Measurements from ENCODE around the gene IGFN1.

IGFN1 gene

GRCh38 chr1:201167041-201167991 is 23.3 kb upstream of the IGFN1 start:
- no peak for DNase-seq (ENCODE audit: extremely low spot score)
- ChIA-PET POLR2A (no interaction called here), CTCF (interaction anchor here (0.6 kb wide), 1 partner anchor 229 kb away, joined by 3 read pairs; no protein-coding TSS in a partner anchor)
- TF ChIP-seq SUZ12 (IDR thresholded peaks at IDR 0.05) (no peak), NFRKB (IDR thresholded peaks at IDR 0.05) (no peak), ELF4 (IDR thresholded peaks at IDR 0.05) (no peak), BHLHE40 (IDR thresholded peaks at IDR 0.05; ENCODE audit: borderline replicate concordance) (no peak), FOXA1 (IDR thresholded peaks at IDR 0.05) (no peak), CTBP1 (IDR thresholded peaks at IDR 0.05; ENCODE audit: borderline replicate concordance) (no peak), ARNT (IDR thresholded peaks at IDR 0.05) (no peak), TARDBP (IDR thresholded peaks at IDR 0.05) (no peak), L3MBTL2 (conservative IDR thresholded peaks at IDR 0.05) (no peak), FOXK2 (IDR thresholded peaks at IDR 0.05) (no peak)

- ChIA-PET POLR2A (interaction anchor here (0.8 to 3.4 kb wide), 2 partner anchors 15 kb away, joined by 3 to 31 read pairs; partner anchors contain the start of gene TMEM9), CTCF (no interaction called here)
- TF ChIP-seq HDGF (IDR thresholded peaks at IDR 0.05; ENCODE audit: borderline replicate concordance) = no peak
- no peak for TF ChIP-seq L3MBTL2 (conservative IDR thresholded peaks at IDR 0.05)
- TF ChIP-seq ZNF384 (IDR thresholded peaks at IDR 0.05) = no peak
- no peak for DNase-seq (ENCODE audit: extremely low spot score)
These were observed 21.4 kb upstream of the IGFN1 start for GRCh38 chr1:201169203-201169602.

- ChIA-PET CTCF (interaction anchor here (0.7 to 1.3 kb wide), 3 partner anchors 21 to 51 kb away, joined by 3 to 4 read pairs (median 3); no protein-coding TSS in a partner anchor), POLR2A (interaction anchor here (0.8 to 3.4 kb wide), 3 partner anchors 11 to 16 kb away, joined by 3 to 31 read pairs (median 7); partner anchors contain the start of gene TMEM9)
- no peak for DNase-seq (ENCODE audit: extremely low spot score)
- TF ChIP-seq LEF1 (IDR thresholded peaks at IDR 0.05; ENCODE audit: borderline replicate concordance) (no peak), HDGF (IDR thresholded peaks at IDR 0.05; ENCODE audit: borderline replicate concordance) (no peak), TARDBP (IDR thresholded peaks at IDR 0.05) (no peak), PKNOX1 (IDR thresholded peaks at IDR 0.05) (no peak), SP1 (IDR thresholded peaks at IDR 0.05) (no peak), BHLHE40 (IDR thresholded peaks at IDR 0.05; ENCODE audit: borderline replicate concordance) (no peak), ELF4 (IDR thresholded peaks at IDR 0.05) (no peak), FOXA1 (IDR thresholded peaks at IDR 0.05) (no peak), FOXK2 (IDR thresholded peaks at IDR 0.05) (no peak), FOXM1 (IDR thresholded peaks at IDR 0.05; ENCODE audit: borderline replicate concordance) (no peak), SUZ12 (IDR thresholded peaks at IDR 0.05) (no peak), ZNF384 (IDR thresholded peaks at IDR 0.05) (no peak)
These were observed 20.6 kb upstream of the IGFN1 start for GRCh38 chr1:201169971-201170532.

GRCh38 chr1:201170533-201171062 is 20.0 kb upstream of the IGFN1 start:
- TF ChIP-seq NFRKB (IDR thresholded peaks at IDR 0.05) (no peak), L3MBTL2 (conservative IDR thresholded peaks at IDR 0.05) (peak; percentile 52; the same call in 1 of the 2 replicates), FOXA1 (IDR thresholded peaks at IDR 0.05) (no peak), HDGF (IDR thresholded peaks at IDR 0.05; ENCODE audit: borderline replicate concordance) (no peak), ZNF384 (IDR thresholded peaks at IDR 0.05) (no peak), LEF1 (IDR thresholded peaks at IDR 0.05; ENCODE audit: borderline replicate concordance) (no peak), CTBP1 (IDR thresholded peaks at IDR 0.05; ENCODE audit: borderline replicate concordance) (0 out of 2 replicates have a peak, but pooled peaks have one; percentile 10), PKNOX1 (IDR thresholded peaks at IDR 0.05) (peak; percentile 65)
- peak; percentile 97 for DNase-seq (ENCODE audit: extremely low spot score)
- CTCF ChIA-PET = interaction anchor here (0.7 to 1.3 kb wide), 5 partner anchors 14 to 51 kb away, joined by 3 to 4 read pairs (median 3); no protein-coding TSS in a partner anchor
- POLR2A ChIA-PET = interaction anchor here (0.7 to 3.4 kb wide), 4 partner anchors 12 to 44 kb away, joined by 3 to 31 read pairs (median 8); partner anchors contain the start of gene TMEM9

GRCh38 chr1:201171063-201172036 is 19.3 kb upstream of the IGFN1 start:
- ChIA-PET CTCF (interaction anchor here (0.6 to 1.3 kb wide), 5 partner anchors 12 to 52 kb away, joined by 3 read pairs; no protein-coding TSS in a partner anchor), POLR2A (interaction anchor here (0.5 to 3.4 kb wide), 6 partner anchors 13 to 51 kb away, joined by 3 to 31 read pairs (median 5); partner anchors contain the start of gene TMEM9)
- peak; percentile 78 for DNase-seq (ENCODE audit: extremely low spot score)
- TF ChIP-seq SUZ12 (IDR thresholded peaks at IDR 0.05) = no peak
- TF ChIP-seq FOXM1 (IDR thresholded peaks at IDR 0.05; ENCODE audit: borderline replicate concordance) = peak; percentile 21; the same call in 1 of the 2 replicates
- peak; percentile 87 for TF ChIP-seq ZNF384 (IDR thresholded peaks at IDR 0.05)
- no peak for TF ChIP-seq PKNOX1 (IDR thresholded peaks at IDR 0.05)

All from HEK293T (cell line).